HG03064 (cell line): ENCODE results near the gene VSX1.

Experiments
- ATAC-seq: cut with Tn5 transposase; IDR thresholded peaks from one replicate; pipeline ENCODE4 v1.9.1; 2021; ENCODE audit warnings: low read depth; ENCODE audit not compliant: unreplicated experiment

The VSX1 gene

DNA sequence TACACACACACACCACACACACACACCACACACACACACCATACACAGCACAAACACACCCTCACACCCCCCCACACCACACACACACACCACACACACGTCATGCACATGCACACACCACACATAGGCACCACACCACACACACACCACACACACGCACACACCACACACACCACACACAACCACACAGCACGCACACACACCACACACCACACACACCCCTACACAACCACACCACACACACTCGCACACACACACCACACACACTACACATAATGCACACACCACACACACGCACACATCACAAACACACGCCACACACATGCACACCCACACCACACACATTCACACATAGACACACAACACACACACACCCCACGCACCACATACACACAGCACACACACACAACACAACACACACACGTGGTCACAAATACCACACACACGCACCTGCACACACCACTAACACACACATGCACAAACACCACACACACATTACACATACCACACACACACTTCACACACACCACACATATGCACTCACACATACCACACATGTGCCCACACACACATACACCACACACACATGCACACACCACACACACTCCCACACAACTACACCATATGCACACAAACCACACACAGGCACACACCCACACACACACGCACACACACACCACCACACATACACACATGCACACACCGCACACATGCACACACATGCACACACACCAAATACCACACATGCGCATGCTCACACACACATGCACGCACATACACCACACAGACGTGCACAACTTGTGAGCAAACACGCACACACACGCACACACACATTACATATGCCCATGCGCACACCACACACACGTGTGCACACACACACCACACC lies 14.6 kb downstream of the VSX1 start:
- ATAC-seq = no peak

DNA sequence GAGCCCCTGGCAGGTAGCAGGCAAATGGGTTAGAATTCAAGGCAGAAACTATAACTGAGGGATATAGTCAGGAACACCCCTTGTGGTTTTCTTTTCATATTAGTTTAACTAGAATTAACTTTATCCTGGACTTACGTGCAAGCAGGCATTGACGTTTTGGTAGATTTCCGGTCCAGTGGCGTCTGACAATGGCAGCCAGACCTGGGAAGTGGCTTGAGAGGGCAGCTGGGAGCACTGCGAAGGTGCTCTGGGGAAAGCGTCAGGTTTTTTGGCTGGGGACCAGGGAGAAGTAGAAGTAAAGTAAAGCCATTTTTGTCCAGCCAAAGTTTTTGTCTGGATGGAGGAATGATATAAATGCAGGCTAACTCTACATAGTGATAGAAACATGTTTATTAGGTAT lies 15.6 kb downstream of the VSX1 start:
- ATAC-seq = no peak

DNA sequence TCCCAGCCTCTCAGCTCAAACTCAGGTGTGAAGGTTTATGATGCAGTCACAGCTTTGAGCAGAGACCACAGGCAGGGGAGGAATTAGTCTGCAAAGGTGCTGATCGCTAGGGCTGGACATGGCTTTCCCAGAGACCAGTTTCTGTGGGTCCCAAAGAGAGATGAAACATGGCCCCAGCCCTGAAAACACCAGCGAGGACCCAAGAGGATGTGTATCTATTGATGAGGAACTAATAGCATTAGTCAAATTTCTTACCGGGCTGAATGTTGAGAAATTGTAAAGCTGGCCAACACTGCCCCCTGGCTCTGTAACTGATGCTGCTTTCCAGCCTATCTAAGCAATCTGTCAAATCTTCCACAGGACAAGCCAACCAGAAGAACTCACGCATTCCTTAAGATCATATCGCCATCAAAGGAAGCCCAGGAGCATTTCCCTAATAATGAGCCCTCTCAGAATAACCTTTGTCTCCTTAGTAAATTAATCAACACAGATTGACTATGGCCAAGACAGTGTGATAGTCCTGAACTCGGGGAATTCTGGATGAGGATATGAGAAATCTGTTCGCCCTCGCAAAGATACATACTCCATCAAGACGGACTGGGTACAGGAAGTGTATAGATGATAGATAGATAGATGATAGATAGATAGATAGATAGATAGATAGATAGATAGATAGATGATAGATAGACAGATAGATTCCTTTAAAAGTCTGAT lies 16.2 kb downstream of the VSX1 start:
- ATAC-seq = no peak

DNA sequence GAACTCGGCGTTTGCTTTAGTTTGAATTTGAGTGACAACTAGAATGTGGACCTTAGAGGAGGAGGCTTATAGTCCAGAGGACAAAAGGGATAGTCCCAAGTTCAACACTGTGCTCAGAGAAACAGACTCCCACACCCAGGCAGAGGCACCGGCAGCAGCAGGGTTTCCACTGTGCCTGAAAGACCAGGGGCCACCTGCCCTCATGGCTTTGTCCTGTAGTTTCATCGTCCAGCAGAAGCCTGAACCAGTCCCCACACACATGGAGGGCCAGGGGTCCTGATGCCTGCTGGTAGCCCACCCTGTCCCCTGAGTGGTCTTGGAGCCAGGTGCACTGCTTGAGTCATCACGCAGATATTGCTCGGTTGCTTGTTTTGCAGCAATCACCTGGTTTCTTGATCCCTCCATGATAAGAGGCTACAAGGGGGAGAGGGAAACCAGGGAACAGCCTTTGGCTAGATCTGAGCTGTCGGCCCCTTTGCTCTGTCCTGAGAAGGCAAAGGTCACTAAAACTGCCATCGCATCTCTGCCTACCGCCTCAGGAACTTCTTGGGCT lies 16.8 kb downstream of the VSX1 start:
- ATAC-seq = no peak

DNA sequence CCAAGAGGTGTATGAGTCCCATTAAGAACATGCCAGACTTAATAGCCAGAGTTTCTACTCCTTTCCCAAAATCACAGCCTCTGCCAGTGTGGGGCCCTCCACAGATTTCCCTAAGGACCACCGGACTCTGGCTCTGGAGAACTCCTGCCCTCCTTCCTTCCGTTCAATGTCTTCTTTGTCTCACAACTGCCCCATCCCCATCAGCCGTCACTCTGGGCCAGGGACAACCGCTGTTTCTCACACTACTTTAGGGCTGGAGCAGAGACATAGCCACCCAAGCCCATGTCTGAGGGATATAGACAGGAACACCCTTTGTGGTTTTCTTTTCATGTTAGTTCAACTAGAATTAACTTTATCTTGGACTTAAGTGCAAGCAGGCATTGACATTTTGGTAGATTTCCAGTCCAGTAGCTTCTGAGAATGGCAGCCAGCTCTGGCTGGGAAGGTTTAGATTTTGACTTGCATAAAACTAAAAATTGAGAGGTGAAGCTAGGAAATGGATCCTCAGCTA lies 17.3 kb downstream of the VSX1 start:
- no peak for ATAC-seq

DNA sequence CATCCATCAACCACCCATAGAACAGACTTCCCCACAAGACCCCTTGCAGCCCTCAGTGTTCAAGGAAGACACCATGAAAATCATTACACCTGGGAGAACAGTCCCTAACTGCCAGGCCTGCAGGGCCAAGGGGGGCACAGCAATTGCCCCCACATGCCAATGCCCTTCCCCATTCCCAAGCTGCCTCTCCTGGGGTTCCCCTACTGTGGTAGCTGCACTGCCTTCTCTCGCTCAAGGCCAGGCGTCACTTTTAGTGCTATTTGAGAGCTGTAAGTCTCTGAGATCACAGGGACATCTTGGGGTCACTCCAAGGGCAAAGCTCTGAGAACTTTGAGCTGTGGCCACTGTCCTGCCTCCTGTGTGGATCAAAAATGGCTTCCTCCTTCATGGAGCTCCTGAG lies 18.0 kb downstream of the VSX1 start:
- no peak for ATAC-seq

DNA sequence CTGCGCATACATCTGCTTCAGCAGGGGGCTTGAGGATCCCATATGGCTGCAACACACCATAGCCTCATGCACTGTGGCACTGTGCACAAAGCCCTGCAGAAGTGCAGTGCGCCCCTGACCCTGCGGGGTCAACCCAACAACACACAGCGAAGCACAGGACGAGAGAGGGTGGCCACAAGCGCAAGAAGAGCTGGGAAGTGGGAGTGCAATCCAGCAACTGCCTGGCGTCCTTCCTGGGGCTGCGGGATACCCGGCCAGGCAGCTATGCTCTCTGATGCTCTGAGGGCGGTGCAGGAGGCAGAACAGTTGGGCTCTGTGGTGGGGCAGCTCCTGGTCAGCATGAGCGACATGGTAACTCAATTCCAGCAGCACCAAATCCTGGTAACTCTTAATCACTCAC lies 18.4 kb downstream of the VSX1 start:
- ATAC-seq = no peak

DNA sequence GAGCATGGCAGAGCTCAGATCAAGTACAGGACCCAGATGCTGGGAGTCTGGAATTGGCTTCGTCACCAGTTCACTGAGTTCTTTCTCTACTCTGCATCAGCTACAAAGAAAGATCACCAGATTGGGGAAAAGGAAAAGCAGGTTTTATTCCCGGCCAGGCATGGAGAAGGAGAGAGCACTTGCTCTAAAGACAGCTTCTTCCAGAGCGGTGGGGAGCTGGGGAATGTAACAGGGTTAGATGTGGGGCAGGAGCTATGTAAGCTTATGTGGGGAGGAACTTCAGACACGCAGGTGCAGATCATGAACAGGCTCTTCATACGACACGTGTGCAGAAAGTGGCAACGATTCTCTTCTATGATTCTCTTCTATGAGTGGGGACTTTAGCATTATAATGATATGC lies 19.1 kb downstream of the VSX1 start:
- no peak for ATAC-seq

DNA sequence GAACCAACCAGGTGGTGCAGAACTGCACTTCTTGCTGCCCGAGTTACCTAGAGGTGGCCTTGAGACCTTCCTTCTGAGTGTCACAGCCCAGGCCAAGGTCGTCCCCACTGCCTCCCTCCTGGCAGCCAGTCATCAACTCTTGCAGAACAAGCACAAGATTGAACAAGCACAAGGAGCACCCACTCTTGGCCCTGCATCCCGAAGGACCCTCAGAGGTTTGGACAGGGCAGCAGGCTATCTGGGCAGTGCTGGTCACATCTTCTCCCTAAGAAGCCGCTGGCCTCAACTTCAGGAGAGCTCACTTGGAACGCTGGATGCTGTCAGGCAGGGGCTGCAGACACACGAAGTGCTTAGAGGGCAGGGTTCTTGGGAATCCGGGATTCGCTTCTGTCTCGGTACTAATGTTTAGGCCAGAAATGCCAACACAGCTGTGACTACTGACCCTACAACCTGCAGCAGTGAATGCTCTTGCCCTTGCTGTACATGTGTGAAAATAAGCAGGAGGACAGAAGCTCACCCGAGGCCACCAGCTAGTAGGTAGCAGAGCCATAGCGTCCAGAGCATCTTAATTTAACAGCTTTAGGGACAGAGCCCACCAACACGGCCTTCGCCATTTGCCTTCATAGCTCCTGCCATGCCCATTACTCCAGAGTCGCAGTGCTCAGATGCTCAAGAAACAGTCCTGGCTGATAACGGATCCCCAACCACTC lies 20.0 kb downstream of the VSX1 start:
- ATAC-seq = no peak

DNA sequence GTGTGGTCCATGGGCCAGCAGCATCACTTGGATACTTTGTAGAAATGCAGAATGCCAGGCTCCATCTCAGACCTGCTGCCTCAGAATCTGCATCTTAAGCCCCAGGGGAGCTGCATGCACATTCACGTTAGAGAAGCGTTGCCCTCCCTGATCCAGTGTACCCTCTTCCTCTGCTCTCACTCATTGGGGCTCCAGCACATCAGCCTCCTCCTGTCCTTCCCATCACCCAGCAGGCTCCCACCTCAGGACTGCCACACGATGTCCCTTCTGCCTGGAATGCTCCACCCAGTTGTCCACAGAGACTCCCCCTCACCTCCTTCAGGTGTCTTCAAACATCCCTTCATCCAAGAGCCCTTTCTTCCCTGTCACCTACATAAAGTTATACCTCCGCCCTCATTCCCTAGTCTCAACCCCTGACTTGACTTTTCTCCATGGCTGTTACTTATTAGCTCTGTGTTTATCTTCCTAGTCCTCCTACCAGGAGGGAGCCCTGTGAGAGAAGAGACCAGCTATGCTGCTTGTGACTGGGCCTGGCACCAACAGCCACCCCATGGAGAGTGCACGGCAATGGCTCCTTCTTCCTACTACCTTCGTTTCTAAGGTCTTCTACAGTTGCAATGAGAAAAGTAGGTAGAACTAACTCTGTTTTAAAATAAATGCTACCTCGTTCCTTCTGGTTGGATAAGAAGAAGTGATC lies 20.7 kb downstream of the VSX1 start:
- no peak for ATAC-seq

DNA sequence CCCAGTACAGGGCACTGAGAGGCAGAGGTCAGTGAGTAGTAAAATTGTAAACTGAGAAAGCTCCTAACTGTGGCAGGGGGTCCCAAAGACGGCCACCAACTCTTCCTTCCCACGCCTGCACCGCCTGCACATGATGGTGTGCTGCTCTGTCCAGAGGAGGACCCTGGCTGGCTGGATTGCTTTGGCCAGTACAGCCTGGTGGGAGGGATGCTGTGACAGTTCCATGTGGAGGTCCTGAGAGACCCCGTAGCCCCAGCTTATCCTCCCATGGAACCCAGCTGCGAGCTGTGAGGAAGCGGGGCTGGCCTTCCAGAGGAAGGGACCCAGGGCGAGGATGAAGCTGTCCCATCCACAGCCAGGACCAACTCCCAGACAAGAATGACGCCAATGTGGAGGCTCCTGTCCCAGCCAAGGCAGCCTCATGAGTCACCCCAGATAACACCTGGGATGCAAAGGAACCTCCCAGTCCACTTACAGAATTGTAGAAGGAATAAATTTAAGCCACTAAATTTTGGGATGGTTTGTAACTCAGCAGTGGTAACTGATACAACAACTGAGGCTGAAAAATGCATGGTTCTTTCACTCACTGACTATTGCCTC lies 22.0 kb downstream of the VSX1 start:
- ATAC-seq = no peak

DNA sequence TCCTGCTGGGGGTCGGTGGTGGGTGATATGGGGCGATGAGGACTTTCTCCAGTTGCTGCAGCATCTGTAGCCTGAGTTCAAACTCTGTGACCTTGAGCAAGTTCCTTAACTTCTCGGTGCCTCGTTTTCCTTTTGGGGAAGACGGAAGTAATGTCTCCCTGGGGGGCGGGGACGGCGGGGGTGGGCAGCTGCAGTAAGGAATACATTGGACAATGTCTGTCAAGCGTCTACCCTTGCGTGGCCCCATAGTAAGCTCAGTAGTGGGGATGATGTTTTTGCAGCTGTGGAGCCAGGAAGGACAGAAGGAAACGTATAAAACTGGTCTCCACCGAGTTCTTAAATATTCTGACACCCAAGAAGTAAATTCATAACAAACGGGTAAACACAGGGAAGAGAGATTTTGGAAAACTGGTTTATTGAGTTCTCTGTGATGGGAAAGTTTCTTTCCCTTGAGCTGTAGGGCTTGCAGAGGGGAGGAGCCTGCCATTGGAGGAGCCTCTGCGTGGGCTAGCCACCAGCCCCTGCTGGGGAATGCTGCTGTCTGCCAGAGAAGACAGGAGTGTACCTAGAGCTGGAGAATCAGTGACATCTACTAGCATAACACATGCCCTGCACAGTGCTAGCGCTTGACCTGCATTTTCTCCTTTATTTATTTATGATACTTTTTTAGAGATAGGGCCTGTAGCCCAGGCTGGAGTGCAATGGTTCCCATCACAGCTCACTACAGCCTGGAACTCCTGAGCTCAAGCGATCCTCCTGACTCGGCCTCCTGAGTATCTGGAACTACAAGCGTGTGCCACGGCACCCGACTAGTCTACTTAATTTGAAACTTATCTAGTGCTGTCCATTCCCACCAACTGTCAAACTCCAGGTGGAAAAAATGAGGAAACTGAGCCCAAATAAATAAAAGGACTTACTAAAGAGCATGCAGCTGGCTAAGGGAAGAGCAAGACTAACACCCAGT lies 22.8 kb downstream of the VSX1 start:
- ATAC-seq = no peak

DNA sequence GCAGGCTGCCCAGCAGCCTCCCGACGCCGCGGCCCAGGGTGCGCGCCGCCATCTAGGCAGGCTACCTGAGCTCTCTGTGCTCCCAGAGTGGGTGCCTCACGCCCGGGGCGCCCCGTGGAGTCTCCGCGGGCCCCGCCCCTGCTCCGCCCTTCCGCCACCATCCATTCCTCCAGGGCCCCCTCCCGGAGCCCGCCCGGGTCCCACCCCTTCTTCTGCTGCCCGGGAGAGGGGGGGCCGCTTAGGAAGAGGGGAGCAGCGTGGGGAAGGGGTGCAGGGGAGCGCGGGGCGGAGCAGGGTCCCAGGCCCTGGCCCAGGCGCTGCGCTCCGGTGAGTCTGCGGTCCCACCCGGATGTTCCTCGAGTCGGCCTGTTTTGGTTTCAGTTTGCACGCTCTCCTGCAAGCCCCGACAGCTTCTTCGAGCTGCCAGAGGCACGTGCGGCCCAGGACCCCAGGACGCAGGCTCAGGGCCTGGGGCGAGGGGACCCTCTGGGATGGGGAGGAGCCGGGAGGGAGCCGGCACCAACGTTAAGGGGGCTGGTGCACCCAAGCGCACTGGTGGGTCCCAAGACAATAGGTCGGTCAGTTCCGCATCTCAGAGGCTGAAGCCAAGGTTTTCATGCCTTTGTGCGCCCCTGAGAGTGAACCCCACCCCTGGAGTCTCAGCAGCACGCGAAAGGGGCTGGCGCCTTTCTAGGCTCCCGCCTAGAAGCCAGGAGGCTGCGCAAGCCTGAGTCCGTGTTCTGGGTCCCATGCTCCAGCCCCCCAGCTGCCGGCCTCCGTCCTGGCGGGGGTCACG lies 23.7 kb downstream of the VSX1 start, which contains the start of gene ACSS1:
TSS of gene ACSS1 (minus strand) at position 89 of the 796 bp plus-strand sequence. CDS start at position 52, 37 bp downstream.
- ATAC-seq = peak; percentile 59

DNA sequence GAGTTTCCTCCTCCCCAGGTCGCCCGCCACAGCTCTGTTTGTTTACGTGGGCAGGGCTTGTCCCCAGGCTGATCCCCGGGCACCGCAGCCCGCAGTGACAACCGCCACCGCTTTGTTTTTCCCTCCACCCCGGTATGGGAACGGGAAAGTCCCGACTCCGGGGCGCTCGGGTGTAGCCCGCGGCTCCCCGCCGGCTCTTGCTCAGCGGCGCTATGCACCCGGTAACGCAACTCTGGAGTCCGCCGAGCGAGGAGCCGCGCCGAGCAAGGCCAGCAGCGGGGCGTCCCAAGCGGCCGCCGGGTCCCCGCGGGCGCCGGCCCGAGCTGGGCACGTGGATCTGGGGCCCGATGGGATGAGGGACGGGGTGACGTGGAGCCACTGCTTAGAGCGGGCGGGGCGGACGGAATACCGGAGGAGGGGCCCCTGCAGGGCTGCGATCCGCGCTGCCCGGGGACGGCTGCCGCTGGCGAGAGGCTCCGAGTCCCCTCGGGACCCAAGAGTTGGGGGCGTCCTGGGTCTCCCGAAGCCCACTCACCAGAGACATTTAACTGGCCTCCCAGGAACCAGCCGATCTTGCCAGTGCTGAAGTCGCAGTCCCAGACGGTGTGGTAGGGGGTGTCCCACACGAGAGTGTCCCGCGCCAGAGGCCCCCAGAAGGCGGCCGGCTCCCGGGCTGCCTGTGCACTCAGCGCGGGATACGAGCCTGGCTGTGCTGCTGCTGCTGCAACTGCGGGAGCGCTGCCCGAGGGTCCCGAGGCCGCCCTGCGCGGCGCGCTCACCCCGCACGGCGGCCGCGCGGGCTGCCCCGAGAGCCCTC lies 24.5 kb downstream of the VSX1 start:
- peak; percentile 32 for ATAC-seq

DNA sequence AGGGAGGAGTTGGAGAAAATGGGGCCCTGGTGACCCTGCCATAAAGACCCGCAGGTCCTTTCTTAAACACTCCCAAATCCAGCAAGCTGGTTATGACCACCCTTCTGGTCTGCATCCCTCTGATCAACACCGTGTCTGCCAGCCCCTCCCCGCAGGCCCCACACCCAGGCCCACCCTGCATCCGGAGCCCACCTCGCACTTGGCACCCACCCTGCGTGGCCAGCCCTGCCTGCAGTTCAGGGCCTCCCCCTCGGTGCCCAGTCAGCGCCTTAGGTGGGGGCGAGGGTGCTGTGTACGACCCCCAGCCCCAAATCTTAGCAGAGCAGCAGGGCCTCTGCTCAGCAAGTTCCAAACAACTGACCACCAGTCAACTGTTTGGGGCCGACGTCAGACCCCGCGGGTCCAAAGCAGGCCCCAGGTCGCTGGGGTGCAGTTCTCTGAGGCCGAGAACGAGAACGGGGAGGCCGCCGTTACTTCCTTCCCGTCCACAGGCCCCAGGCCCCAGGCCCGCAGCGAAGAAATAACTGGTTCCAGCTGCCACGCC lies 25.2 kb downstream of the VSX1 start:
- peak; percentile 15 for ATAC-seq

DNA sequence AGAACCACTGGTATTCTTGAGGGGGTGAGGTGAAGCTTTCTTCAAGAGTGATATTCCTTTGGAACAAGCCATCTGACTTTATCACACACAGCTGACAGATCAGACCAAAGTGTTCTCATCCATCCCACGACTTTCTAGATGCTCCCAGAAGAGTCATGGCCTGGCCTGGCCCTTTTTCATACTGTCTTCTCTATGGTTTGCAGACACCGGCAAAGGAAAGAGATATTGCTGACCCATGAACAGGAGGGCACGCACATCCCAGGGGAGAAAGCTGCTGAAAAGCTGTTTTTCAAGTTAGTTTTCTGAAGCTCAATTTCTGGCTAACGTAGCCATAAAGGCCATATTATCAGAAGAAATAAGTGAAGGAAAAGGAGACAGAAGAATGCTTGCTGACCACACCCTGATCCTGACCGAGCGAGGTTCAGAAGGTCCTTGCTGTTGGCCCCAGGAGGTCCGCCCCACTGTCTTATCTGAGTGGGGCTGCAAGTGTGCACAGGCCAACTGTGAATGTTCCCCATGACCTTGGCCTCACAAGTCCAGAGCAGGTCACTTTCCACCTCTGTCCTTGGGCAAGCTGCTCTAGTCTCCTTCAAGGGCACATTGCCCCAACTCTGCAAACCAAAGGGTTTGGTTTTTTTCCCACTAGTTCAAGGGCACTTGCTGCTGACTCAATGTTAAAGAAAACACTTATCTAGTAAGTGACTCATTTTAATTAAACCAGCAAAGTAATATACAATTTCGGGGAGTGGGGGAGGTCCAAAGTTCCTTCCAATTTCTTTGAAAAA lies 26.0 kb downstream of the VSX1 start:
- no peak for ATAC-seq
